ENCODE data around the gene ZNF300.
"Not testable (repeated sequence)": the region's sequence is repeated elsewhere in the genome, so short reads cannot be mapped to it uniquely, and the experiment has no call there.

The ZNF300 gene

GRCh38 chr5:150845185-150845859, 59.5 kb downstream of the ZNF300 start:
- not testable (repeated sequence) for DNase-seq

Measured in stimulated activated CD8-positive, alpha-beta memory T cell treated with anti-CD3 and anti-CD28 coated beads, Interleukin-4, amount 100 ng/mL, for 48 hours (primary cell).